GM21737 (cell line): ENCODE data around the gene NFATC3.
A peak's percentile ranks its signal among the peaks of the same experiment; 100 is the strongest.

Experiments used
- ATAC-seq: cut with Tn5 transposase; IDR thresholded peaks from one replicate; pipeline ENCODE4 v1.9.1; 2021; ENCODE audit warnings: mild to moderate bottlenecking, moderate library complexity; ENCODE audit not compliant: unreplicated experiment

Gene NFATC3

GRCh38 chr16:68072038-68072695 lies 13.0 kb upstream of the NFATC3 start:
- ATAC-seq = no peak

- ATAC-seq = no peak
These were observed 11.0 kb upstream of the NFATC3 start for GRCh38 chr16:68073902-68074760.

- ATAC-seq = peak; percentile 69
These were observed 10.2 kb upstream of the NFATC3 start for GRCh38 chr16:68074850-68075555.

- no peak for ATAC-seq
These were observed 9.2 kb upstream of the NFATC3 start for GRCh38 chr16:68075980-68076379.

GRCh38 chr16:68076560-68076959 lies 8.6 kb upstream of the NFATC3 start:
- no peak for ATAC-seq

GRCh38 chr16:68077866-68078700 lies 7.1 kb upstream of the NFATC3 start:
- no peak for ATAC-seq

GRCh38 chr16:68078701-68079375 lies 6.3 kb upstream of the NFATC3 start:
- no peak for ATAC-seq

GRCh38 chr16:68079376-68079625 lies 5.9 kb upstream of the NFATC3 start:
- ATAC-seq = no peak

GRCh38 chr16:68079626-68080344 lies 5.4 kb upstream of the NFATC3 start:
- ATAC-seq = no peak

- ATAC-seq = no peak
These were observed 3.1 kb upstream of the NFATC3 start for GRCh38 chr16:68081861-68082628.

GRCh38 chr16:68082629-68083238 lies 2.4 kb upstream of the NFATC3 start:
- ATAC-seq = no peak

GRCh38 chr16:68083239-68083781 lies 1.9 kb upstream of the NFATC3 start:
- ATAC-seq = no peak

- ATAC-seq = peak; percentile 1
These were observed 1.2 kb upstream of the NFATC3 start for GRCh38 chr16:68083861-68084503.

GRCh38 chr16:68084504-68085258 lies 489 bp upstream of the NFATC3 start:
- peak; percentile 50 for ATAC-seq

GRCh38 chr16:68086336-68086841 lies 1.2 kb downstream of the NFATC3 start:
- no peak for ATAC-seq

GRCh38 chr16:68086860-68087268 lies 1.7 kb downstream of the NFATC3 start:
- ATAC-seq = no peak

- ATAC-seq = no peak
These were observed 2.5 kb downstream of the NFATC3 start for GRCh38 chr16:68087688-68088087.
